Measurements from ENCODE around the gene ZNF688.
"Not testable (repeated sequence)": the region's sequence is repeated elsewhere in the genome, so short reads cannot be mapped to it uniquely, and the experiment has no call there.

ZNF688 gene

DNA sequence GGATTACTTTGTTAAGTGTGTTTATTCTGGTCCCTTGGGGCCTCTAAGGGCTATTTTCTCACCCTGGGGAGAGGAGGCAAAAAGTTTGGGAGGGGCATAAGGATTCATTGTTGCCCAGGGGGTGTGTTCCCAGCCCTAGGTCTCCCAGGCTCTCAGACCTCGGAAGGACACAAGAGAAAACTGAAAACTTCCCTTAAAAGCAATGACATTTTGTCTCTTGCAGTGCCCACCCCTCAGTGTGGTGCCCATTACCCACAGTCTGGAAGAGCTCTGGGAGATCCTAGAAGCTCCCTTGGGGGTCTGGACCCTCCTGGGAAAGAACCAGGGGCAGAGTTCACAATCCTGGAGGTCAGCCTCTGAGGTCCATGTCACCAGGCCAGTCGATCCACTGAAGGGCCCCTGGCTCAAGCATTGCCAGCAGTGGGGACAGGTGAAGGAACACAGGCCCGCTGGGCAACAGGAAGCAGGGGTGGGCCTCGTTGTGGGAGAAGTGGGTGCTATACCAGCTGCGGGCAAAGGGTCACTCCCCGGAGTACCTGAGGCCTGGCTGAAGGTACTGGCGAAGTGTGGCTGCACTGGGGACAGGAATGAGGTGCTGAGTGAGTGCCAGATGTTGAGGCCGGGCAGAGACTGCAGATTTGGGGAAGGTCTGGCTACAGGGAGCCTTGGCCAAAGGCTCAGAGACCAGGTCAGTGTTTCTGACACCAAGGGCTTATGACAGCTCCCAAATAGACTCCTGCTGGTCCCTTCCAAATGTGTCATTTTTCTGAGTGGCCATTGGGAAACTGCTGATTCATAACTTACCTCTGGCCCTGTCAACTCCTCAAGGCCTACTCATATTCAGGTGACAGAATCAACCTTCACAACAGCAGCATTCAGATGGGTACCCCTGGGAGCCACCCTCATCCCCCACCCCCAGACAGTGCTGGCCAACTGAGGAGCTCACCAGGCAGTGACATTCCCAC, 32.2 kb downstream of the ZNF688 start:
- Histone ChIP-seq H3K4me3 (replicated peaks; ENCODE audit: low read depth, low read length) (no peak overlapping the region), H3K27me3 (replicated peaks; ENCODE audit: control insufficient read depth, insufficient read depth, low read length) (no peaks in the 10 kb centered on the region), H3K36me3 (ENCODE audit: control insufficient read depth, insufficient read depth, low read length) (no peaks in the 10 kb centered on the region; the same call in 1 of the 2 replicates)
- TF ChIP-seq, protein P1, sequence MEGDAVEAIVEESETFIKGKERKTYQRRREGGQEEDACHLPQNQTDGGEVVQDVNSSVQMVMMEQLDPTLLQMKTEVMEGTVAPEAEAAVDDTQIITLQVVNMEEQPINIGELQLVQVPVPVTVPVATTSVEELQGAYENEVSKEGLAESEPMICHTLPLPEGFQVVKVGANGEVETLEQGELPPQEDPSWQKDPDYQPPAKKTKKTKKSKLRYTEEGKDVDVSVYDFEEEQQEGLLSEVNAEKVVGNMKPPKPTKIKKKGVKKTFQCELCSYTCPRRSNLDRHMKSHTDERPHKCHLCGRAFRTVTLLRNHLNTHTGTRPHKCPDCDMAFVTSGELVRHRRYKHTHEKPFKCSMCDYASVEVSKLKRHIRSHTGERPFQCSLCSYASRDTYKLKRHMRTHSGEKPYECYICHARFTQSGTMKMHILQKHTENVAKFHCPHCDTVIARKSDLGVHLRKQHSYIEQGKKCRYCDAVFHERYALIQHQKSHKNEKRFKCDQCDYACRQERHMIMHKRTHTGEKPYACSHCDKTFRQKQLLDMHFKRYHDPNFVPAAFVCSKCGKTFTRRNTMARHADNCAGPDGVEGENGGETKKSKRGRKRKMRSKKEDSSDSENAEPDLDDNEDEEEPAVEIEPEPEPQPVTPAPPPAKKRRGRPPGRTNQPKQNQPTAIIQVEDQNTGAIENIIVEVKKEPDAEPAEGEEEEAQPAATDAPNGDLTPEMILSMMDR (IDR thresholded peaks at IDR 0.05; ENCODE audit: insufficient read depth, low read length, poor library complexity, severe bottlenecking) = no peak
- no peak for DNase-seq (ENCODE audit: extremely low read depth, insufficient read length)

DNA sequence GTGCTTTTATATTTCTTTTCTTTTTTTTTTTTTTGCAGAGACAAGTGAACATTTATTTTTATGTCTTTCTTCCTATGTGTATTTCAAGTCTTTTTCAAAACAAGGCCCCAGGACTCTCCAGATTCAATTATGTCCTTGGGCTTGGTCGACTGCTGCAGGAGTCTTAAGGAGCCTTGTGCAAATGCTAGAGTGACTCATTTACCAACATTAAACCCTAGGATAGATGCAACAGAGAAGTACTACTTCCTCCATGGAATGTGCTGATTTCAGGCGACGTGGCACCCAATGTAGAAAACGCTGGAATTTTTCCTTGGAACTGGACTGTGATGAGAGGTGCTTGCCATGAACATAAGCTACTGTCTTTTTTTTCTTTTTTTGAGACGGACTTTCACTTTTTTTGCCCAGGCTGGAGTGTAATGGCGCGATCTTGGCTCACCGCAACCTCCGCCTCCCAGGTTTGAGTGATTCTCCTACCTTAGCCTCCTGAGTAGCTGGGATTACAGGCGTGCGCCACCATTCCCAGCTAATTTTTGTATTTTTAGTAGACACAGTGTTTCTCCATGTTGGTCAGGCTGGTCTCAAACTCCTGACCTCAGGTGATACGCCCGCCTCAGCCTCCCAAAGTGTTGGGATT, 35.0 kb downstream of the ZNF688 start:
- H3K36me3 ChIP-seq (ENCODE audit: control insufficient read depth, insufficient read depth, low read length); H3K27me3 ChIP-seq (replicated peaks; ENCODE audit: control insufficient read depth, insufficient read depth, low read length); DNase-seq (ENCODE audit: extremely low read depth, insufficient read length): not testable (repeated sequence)
- H3K4me3 ChIP-seq (replicated peaks; ENCODE audit: low read depth, low read length) = peak overlapping the region; percentile 86

DNA sequence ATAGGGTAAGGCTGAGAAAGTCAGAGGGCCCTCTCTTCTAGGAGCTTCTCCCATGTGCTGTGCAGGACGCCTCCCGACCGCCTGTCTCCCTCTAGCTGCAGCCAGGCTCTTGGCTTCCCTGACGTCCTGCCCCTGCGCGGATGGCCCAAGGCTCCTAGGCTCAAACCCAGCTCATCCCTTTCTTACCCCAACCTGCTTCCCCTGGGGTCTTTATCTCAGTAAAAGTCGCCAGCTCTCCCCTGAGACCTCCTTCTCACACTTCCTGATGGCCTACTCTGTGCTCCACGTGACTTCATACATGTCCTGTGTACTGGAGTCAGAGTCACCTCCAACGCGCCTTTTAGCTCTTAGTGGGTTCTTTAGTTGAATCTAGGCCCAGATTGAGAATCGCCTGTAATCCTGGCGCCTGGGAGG, 35.7 kb downstream of the ZNF688 start:
- DNase-seq (ENCODE audit: extremely low read depth, insufficient read length) = peak; percentile 80

DNA sequence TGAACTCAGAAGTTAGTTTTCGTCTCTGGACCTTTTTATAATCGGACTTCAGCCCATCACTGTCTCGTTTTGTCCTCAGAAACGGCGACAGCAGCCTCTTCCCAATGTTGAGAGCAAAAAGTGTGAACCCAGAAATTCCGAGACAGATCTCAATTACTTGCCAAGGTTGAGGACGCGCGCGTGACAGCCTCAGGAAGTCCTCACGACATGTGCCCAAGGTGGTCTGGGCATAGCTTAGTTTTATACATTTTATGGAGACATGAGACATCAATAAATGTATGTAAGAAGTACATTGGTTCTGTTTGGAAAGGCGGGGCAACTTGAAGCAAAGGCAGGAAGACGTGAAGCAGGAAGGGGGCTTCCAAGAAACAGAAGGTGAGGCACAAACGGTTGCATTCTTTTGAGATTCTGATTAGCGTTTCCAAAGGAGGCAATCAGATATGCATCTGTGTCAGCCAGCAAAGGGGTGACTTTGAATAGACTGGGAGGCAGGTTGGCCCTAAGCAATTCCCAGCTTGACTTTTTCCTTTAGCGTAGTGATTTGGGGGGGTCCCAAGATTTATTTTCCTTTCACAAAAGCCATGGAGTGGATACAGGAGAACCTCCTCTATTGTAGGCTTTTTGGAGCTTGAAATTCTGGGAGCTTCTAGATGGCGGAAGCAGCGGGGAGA, 36.3 kb downstream of the ZNF688 start:
- TF ChIP-seq, protein P1 (IDR thresholded peaks at IDR 0.05; ENCODE audit: insufficient read depth, low read length, poor library complexity, severe bottlenecking) = no peak
- peaks cover 5% of the 10 kb centered on the region for H3K36me3 ChIP-seq (ENCODE audit: control insufficient read depth, insufficient read depth, low read length)
- H3K27me3 ChIP-seq (replicated peaks; ENCODE audit: control insufficient read depth, insufficient read depth, low read length) = no peaks in the 10 kb centered on the region
- DNase-seq (ENCODE audit: extremely low read depth, insufficient read length) = no peak
- peak overlapping the region; percentile 86 for H3K4me3 ChIP-seq (replicated peaks; ENCODE audit: low read depth, low read length)

More for the DNA sequence above, 35.7 kb downstream of the ZNF688 start:
- TF ChIP-seq, protein P1 (IDR thresholded peaks at IDR 0.05; ENCODE audit: insufficient read depth, low read length, poor library complexity, severe bottlenecking) = peak; percentile 84
- peak overlapping the region; percentile 86 for H3K4me3 ChIP-seq (replicated peaks; ENCODE audit: low read depth, low read length)
- H3K27me3 ChIP-seq (replicated peaks; ENCODE audit: control insufficient read depth, insufficient read depth, low read length) = no peaks in the 10 kb centered on the region
- H3K36me3 ChIP-seq (ENCODE audit: control insufficient read depth, insufficient read depth, low read length) = peaks cover 3% of the 10 kb centered on the region

DNA sequence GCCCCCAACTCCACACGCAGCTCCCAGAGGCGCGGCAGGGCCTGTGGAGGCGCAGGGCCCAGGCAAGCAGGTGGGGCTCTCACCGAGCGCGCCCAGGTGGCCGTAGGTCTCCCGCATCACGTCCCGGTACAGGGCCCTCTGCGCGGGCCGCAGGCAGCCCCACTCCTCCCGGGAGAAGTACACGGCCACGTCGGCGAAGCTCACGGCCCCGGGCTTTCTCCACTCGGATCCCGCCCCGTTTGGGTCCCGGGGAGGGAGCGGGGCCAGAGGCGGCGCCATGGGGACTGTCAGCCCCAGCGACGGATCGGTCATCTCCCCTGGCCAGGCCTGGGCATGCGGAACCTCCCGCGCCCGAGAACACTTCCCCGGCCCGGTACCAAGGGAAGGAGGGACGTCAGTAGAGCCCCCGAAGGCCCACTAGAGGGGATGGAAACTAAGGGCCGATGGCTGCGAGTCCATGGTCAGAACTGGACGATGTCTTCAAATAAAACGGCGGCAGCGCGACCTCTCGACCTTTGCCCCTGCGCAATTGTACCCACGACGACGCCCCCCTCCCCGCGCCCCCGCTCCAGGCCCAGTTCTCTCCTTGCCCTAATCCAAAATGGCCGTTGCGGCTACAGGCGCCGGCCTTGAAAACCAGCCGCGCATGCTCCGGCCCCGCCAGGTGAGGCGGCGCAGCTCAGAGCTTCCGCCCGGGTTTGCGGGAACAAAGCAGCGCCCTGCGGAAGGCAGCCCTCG, 37.0 kb downstream of the ZNF688 start, which contains the start of gene ZNF747:
ZNF747 (minus strand) TSS at position 491 of the 738 bp plus-strand sequence; CDS start at position 312, 179 bp downstream.
- peaks cover 5% of the 10 kb centered on the region for H3K36me3 ChIP-seq (ENCODE audit: control insufficient read depth, insufficient read depth, low read length)
- H3K27me3 ChIP-seq (replicated peaks; ENCODE audit: control insufficient read depth, insufficient read depth, low read length) = no peaks in the 10 kb centered on the region
- DNase-seq (ENCODE audit: extremely low read depth, insufficient read length) = peak; percentile 89
- TF ChIP-seq, protein P1 (IDR thresholded peaks at IDR 0.05; ENCODE audit: insufficient read depth, low read length, poor library complexity, severe bottlenecking) = peak; percentile 15
- peak within 1 kb of the TSS; percentile 86 for H3K4me3 ChIP-seq (replicated peaks; ENCODE audit: low read depth, low read length)

All from GM06990 (cell line).